Uterus (tissue), 2 donors: ENCODE results near the gene ZNF302.
"Not testable (repeated sequence)": the region's sequence is repeated elsewhere in the genome, so short reads cannot be mapped to it uniquely, and the experiment has no call there.

Source experiments
- CTCF ChIP-seq, 4 experiments: fragments of 200-600 bp in 2 of 4; fragments of 450-650 bp in 2 of 4; sonication (generic) in 2 of 4; IDR thresholded peaks; one replicate each; pipeline ENCODE4 v1.5.1; 2016 to 2019; ENCODE audit warnings: antibody characterized with exemption in 4 of 4, mild to moderate bottlenecking in 2 of 4, moderate library complexity in 1 of 4
- POLR2A ChIP-seq, 2 donors: fragments of 450-650 bp; IDR thresholded peaks; one replicate each; pipeline ENCODE4 v1.6.1; 2016; ENCODE audit warnings: antibody characterized with exemption in 2 of 2, mild to moderate bottlenecking in 1 of 2, moderate library complexity in 1 of 2

DNA sequence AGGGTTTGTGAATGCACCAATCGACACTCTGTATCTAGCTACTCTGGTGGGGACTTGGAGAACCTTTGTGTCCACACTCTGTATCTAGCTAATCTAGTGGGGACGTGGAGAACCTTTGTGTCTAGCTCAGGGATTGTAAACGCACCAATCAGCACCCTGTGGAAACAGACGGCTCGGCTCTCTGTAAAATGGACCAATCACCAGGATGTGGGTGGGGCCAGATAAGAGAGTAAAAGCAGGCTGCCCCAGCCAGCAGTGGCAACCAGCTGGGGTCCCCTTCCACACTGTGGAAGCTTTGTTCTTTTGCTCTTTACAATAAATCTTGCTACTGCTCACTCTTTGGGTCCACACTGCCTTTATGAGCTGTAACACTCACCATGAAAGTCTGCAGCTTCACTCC is 8.8 kb upstream of the ZNF302 start:
- TF ChIP-seq CTCF, POLR2A (IDR thresholded peaks at IDR 0.05): not testable (repeated sequence)
